DOHH2 (cell line): Measurements from ENCODE around the gene POMP.

Experiments
- H3F3A ChIP-seq: fragments of 200-600 bp; sonication (generic), shearing (Covaris generic); 2 replicates; pipeline ENCODE4 v1.6.0; 2016; ENCODE audit warnings: antibody characterized with exemption, mild to moderate bottlenecking; ENCODE audit not compliant: control insufficient read depth, insufficient read depth
- H3K27ac ChIP-seq: fragments of 200-600 bp; sonication (generic); 2 replicates; pipeline ENCODE4 v1.5.1; 2014; ENCODE audit warnings: low read depth, mild to moderate bottlenecking, low read length, moderate library complexity
- H3K27me3 ChIP-seq: fragments of 200-600 bp; sonication (generic); 2 replicates; pipeline ENCODE4 v1.6.1; 2014; ENCODE audit warnings: mild to moderate bottlenecking, low read length, mixed read lengths; ENCODE audit not compliant: control insufficient read depth
- H3K36me3 ChIP-seq: fragments of 200-600 bp; sonication (generic); 2 replicates; pipeline ENCODE4 v1.6.1; 2014; ENCODE audit warnings: mild to moderate bottlenecking, low read length, moderate library complexity, mixed read lengths; ENCODE audit not compliant: control insufficient read depth
- H3K4me1 ChIP-seq: fragments of 200-600 bp; sonication (generic); 2 replicates; pipeline ENCODE4 v1.6.1; 2014; ENCODE audit warnings: mild to moderate bottlenecking, low read length, mixed read lengths; ENCODE audit not compliant: control insufficient read depth
- H3K4me2 ChIP-seq: fragments of 200-600 bp; sonication (generic); 2 replicates; pipeline ENCODE4 v1.6.0; 2014; ENCODE audit warnings: mild to moderate bottlenecking, low read length, moderate library complexity
- H3K4me3 ChIP-seq: fragments of 200-600 bp; sonication (generic); 2 replicates; pipeline ENCODE4 v1.5.1; 2014; ENCODE audit warnings: mild to moderate bottlenecking, low read length, mixed read lengths
- H3K79me2 ChIP-seq: fragments of 200-600 bp; sonication (generic); 2 replicates; pipeline ENCODE4 v1.6.1; 2014; ENCODE audit warnings: mild to moderate bottlenecking, low read length, mixed read lengths; ENCODE audit not compliant: control insufficient read depth
- H3K9me2 ChIP-seq: fragments of 200-600 bp; sonication (generic); replicated peaks from 2 replicates; pipeline ENCODE4 v1.6.1; 2014; ENCODE audit warnings: mild to moderate bottlenecking, low read length, mixed read lengths; ENCODE audit not compliant: control insufficient read depth
- H3K9me3 ChIP-seq: fragments of 200-600 bp; sonication (generic); 2 replicates; pipeline ENCODE4 v1.6.1; 2014; ENCODE audit warnings: antibody characterized with exemption, low read length, mixed read lengths; ENCODE audit not compliant: control insufficient read depth, insufficient read depth
- H4K20me1 ChIP-seq: fragments of 200-600 bp; sonication (generic); 2 replicates; pipeline ENCODE4 v1.6.0; 2014; ENCODE audit warnings: low read depth, mild to moderate bottlenecking, antibody characterized with exemption, low read length, moderate library complexity; ENCODE audit not compliant: control insufficient read depth, insufficient read depth
- CTCF ChIP-seq: fragments of 200-600 bp; sonication (generic); IDR thresholded peaks from one replicate; pipeline ENCODE4 v1.5.1; 2014; ENCODE audit warnings: antibody characterized with exemption, mild to moderate bottlenecking, low read depth, low read length; ENCODE audit not compliant: poor library complexity, severe bottlenecking
- EZH2phosphoT487 ChIP-seq: fragments of 200-600 bp; sonication (generic); IDR thresholded peaks from 2 replicates; pipeline ENCODE4 v1.6.1; 2017; ENCODE audit warnings: borderline replicate concordance, mild to moderate bottlenecking, antibody characterized with exemption, low read length, moderate library complexity, mixed read lengths

POMP gene

GRCh38 chr13:28624707-28625432 lies 34.1 kb upstream of the POMP start:
- Histone ChIP-seq H3K4me2 (no peak overlapping the region), H3K79me2 (no peaks in the 10 kb centered on the region), H3K9me3 (no peaks in the 10 kb centered on the region), H3K27me3 (no peaks in the 10 kb centered on the region), H3F3A (no peaks in the 10 kb centered on the region), H4K20me1 (no peaks in the 10 kb centered on the region), H3K4me3 (no peak overlapping the region), H3K9me2 (no peaks in the 10 kb centered on the region), H3K4me1 (no peaks in the 10 kb centered on the region), H3K36me3 (no peaks in the 10 kb centered on the region), H3K27ac (no peak overlapping the region)
- no peak for TF ChIP-seq EZH2phosphoT487

GRCh38 chr13:28626266-28626665 lies 32.7 kb upstream of the POMP start:
- no peaks in the 10 kb centered on the region for H3K27me3 ChIP-seq
- H3K79me2 ChIP-seq: no peaks in the 10 kb centered on the region
- no peak overlapping the region for H3K4me2 ChIP-seq
- no peaks in the 10 kb centered on the region for H3K4me1 ChIP-seq
- no peak for TF ChIP-seq EZH2phosphoT487
- no peak for TF ChIP-seq CTCF
- no peaks in the 10 kb centered on the region for H3K36me3 ChIP-seq
- no peaks in the 10 kb centered on the region for H3K9me3 ChIP-seq
- no peak overlapping the region for H3K4me3 ChIP-seq
- H3F3A ChIP-seq: no peaks in the 10 kb centered on the region
- H3K27ac ChIP-seq: no peak overlapping the region
- H3K9me2 ChIP-seq: no peaks in the 10 kb centered on the region
- no peaks in the 10 kb centered on the region for H4K20me1 ChIP-seq

- H4K20me1 ChIP-seq: no peaks in the 10 kb centered on the region
- H3K9me2 ChIP-seq: no peaks in the 10 kb centered on the region
- H3F3A ChIP-seq: no peaks in the 10 kb centered on the region
- H3K9me3 ChIP-seq: no peaks in the 10 kb centered on the region
- no peaks in the 10 kb centered on the region for H3K4me1 ChIP-seq
- TF ChIP-seq CTCF (no peak), EZH2phosphoT487 (no peak)
- H3K4me3 ChIP-seq: no peak overlapping the region
- no peaks in the 10 kb centered on the region for H3K36me3 ChIP-seq
- H3K79me2 ChIP-seq: no peaks in the 10 kb centered on the region
- H3K4me2 ChIP-seq: no peak overlapping the region
- no peaks in the 10 kb centered on the region for H3K27me3 ChIP-seq
- H3K27ac ChIP-seq: no peak overlapping the region
These were observed 30.7 kb upstream of the POMP start for GRCh38 chr13:28628241-28628640.

GRCh38 chr13:28630869-28631268 lies 28.1 kb upstream of the POMP start:
- Histone ChIP-seq H3F3A (no peaks in the 10 kb centered on the region), H3K9me3 (no peaks in the 10 kb centered on the region), H3K79me2 (no peaks in the 10 kb centered on the region), H3K27ac (no peak overlapping the region), H3K4me1 (no peaks in the 10 kb centered on the region), H3K36me3 (no peaks in the 10 kb centered on the region), H4K20me1 (no peaks in the 10 kb centered on the region), H3K4me2 (no peak overlapping the region), H3K4me3 (no peak overlapping the region), H3K9me2 (no peaks in the 10 kb centered on the region), H3K27me3 (peaks cover 6% of the 10 kb centered on the region)
- TF ChIP-seq CTCF: no peak
- no peak for TF ChIP-seq EZH2phosphoT487
